Measurements from ENCODE around the gene ZDHHC22. TPM values are rescaled to one million over a fixed set of nuclear protein-coding genes. Genes with fewer than 3 reads are reported as not detected.

ZDHHC22 gene
- total RNA-seq, 3 donors from 2014 or later (not counting 1 experiment from before 2014, with no cell fraction given), result not detected

DNA sequence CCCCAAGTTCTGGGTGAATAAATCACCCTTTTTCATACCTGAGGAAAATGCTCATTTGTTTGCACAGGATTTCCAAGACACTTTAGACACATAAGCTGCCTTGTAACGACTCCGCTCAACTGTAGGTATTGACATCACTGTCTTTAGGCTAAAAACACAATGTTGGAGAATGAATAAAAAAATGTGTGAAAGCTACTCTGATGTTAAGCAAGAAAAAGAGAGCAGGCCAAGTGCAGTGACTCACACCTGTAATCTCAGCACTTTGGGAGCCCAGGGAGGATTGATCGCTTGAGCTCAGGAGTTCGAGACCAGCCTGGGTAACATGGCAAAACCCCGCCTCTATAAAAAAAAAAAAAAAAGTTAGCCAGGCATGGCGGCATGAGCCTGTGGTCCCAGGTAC is 54.6 kb downstream of the ZDHHC22 start:
- ATAC-seq (no peak), DNase-seq (no peak)
- H3K4me3 Mint-ChIP-seq, result no peak overlapping the region
- no peak overlapping the region for H3K27ac Mint-ChIP-seq
- WGBS (ENCODE audit: insufficient coverage), result 87% methylated on average over 6 of the region's 6 CpGs
- Histone ChIP-seq H3K9me3 (ENCODE audit: control insufficient read depth, insufficient read depth, low read length) (no peaks in the 10 kb centered on the region), H3K4me1 (ENCODE audit: control insufficient read depth, insufficient read depth, low read length) (no peaks in the 10 kb centered on the region), H3K4me3 (ENCODE audit: low read length) (no peak overlapping the region), H3K27ac (ENCODE audit: low read length) (no peak overlapping the region), H3K36me3 (ENCODE audit: control insufficient read depth, insufficient read depth, low read length) (no peaks in the 10 kb centered on the region), H3K27me3 (ENCODE audit: control insufficient read depth, insufficient read depth, low read length) (no peaks in the 10 kb centered on the region)
- TF ChIP-seq, protein P1, sequence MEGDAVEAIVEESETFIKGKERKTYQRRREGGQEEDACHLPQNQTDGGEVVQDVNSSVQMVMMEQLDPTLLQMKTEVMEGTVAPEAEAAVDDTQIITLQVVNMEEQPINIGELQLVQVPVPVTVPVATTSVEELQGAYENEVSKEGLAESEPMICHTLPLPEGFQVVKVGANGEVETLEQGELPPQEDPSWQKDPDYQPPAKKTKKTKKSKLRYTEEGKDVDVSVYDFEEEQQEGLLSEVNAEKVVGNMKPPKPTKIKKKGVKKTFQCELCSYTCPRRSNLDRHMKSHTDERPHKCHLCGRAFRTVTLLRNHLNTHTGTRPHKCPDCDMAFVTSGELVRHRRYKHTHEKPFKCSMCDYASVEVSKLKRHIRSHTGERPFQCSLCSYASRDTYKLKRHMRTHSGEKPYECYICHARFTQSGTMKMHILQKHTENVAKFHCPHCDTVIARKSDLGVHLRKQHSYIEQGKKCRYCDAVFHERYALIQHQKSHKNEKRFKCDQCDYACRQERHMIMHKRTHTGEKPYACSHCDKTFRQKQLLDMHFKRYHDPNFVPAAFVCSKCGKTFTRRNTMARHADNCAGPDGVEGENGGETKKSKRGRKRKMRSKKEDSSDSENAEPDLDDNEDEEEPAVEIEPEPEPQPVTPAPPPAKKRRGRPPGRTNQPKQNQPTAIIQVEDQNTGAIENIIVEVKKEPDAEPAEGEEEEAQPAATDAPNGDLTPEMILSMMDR (IDR thresholded peaks at IDR 0.05), result no peak
- H3K36me3 Mint-ChIP-seq, result no peaks in the 10 kb centered on the region
- H3K4me1 Mint-ChIP-seq, result no peaks in the 10 kb centered on the region
- H3K9me3 Mint-ChIP-seq, result peaks cover 0 to 5% of the 10 kb centered on the region in 2 donors
- intact Hi-C loops (cut with micrococcal nuclease), result no loop called here
- H3K27me3 Mint-ChIP-seq (ENCODE audit: low read depth in 2 of 2), result peaks cover 11 to 27% of the 10 kb centered on the region in 2 donors

- ATAC-seq, result peak in 2 of 3 donors; percentile 24 to 50
- peak in 1 of 2 donors; percentile 52 for DNase-seq
- WGBS (ENCODE audit: insufficient coverage), result 86% methylated on average over 3 of the region's 3 CpGs
These were observed 55.4 kb downstream of the ZDHHC22 start for GRCh38 chr14:77086017-77086727.

GRCh38 chr14:77085538-77085937 is 56.1 kb downstream of the ZDHHC22 start:
- 85% methylated on average over 4 of the region's 4 CpGs for WGBS (ENCODE audit: insufficient coverage)
- no peaks in the 10 kb centered on the region for H3K4me1 Mint-ChIP-seq
- H3K36me3 Mint-ChIP-seq, result no peaks in the 10 kb centered on the region

More at GRCh38 chr14:77086017-77086727, 55.4 kb downstream of the ZDHHC22 start:
- TF ChIP-seq, protein P1 (IDR thresholded peaks at IDR 0.05), result no peak
- no peak overlapping the region for H3K4me3 ChIP-seq (ENCODE audit: low read length)
- H3K27me3 Mint-ChIP-seq (ENCODE audit: low read depth in 2 of 2), result peaks cover 8 to 24% of the 10 kb centered on the region in 2 donors
- H3K9me3 Mint-ChIP-seq, result no peaks in the 10 kb centered on the region
- H3K4me3 Mint-ChIP-seq, result no peak overlapping the region
- H3K27ac ChIP-seq (ENCODE audit: low read length), result no peak overlapping the region
- no peaks in the 10 kb centered on the region for H3K4me1 ChIP-seq (ENCODE audit: control insufficient read depth, insufficient read depth, low read length)
- no peaks in the 10 kb centered on the region for H3K4me1 Mint-ChIP-seq
- H3K9me3 ChIP-seq (ENCODE audit: control insufficient read depth, insufficient read depth, low read length), result no peaks in the 10 kb centered on the region
- H3K36me3 Mint-ChIP-seq, result no peaks in the 10 kb centered on the region
- intact Hi-C loops (cut with micrococcal nuclease), result no loop called here
- no peak overlapping the region for H3K27ac Mint-ChIP-seq
- H3K36me3 ChIP-seq (ENCODE audit: control insufficient read depth, insufficient read depth, low read length), result no peaks in the 10 kb centered on the region
- no peaks in the 10 kb centered on the region for H3K27me3 ChIP-seq (ENCODE audit: control insufficient read depth, insufficient read depth, low read length)

More at GRCh38 chr14:77085538-77085937, 56.1 kb downstream of the ZDHHC22 start:
- H3K27me3 ChIP-seq (ENCODE audit: control insufficient read depth, insufficient read depth, low read length), result no peaks in the 10 kb centered on the region
- no peak for ATAC-seq
- intact Hi-C loops (cut with micrococcal nuclease), result no loop called here
- no peaks in the 10 kb centered on the region for H3K9me3 ChIP-seq (ENCODE audit: control insufficient read depth, insufficient read depth, low read length)
- H3K36me3 ChIP-seq (ENCODE audit: control insufficient read depth, insufficient read depth, low read length), result no peaks in the 10 kb centered on the region
- Mint-ChIP-seq H3K9me3 (no peaks in the 10 kb centered on the region), H3K27me3 (ENCODE audit: low read depth in 2 of 2) (peaks cover 8 to 18% of the 10 kb centered on the region in 2 donors), H3K27ac (no peak overlapping the region), H3K4me3 (no peak overlapping the region)
- H3K27ac ChIP-seq (ENCODE audit: low read length), result no peak overlapping the region
- no peak for DNase-seq
- H3K4me3 ChIP-seq (ENCODE audit: low read length), result no peak overlapping the region
- TF ChIP-seq, protein P1 (IDR thresholded peaks at IDR 0.05), result no peak
- H3K4me1 ChIP-seq (ENCODE audit: control insufficient read depth, insufficient read depth, low read length), result no peaks in the 10 kb centered on the region

Measured in natural killer cell (primary cell).